Ecto neural progenitor cell (in vitro differentiated cells): ENCODE data around the gene YWHAB.

ENCODE experiments used
- DNase-seq: peaks from one replicate; pipeline ENCODE4 v3.0.0-alpha.2; 2018; ENCODE audit warnings: low spot score

Gene YWHAB

DNA sequence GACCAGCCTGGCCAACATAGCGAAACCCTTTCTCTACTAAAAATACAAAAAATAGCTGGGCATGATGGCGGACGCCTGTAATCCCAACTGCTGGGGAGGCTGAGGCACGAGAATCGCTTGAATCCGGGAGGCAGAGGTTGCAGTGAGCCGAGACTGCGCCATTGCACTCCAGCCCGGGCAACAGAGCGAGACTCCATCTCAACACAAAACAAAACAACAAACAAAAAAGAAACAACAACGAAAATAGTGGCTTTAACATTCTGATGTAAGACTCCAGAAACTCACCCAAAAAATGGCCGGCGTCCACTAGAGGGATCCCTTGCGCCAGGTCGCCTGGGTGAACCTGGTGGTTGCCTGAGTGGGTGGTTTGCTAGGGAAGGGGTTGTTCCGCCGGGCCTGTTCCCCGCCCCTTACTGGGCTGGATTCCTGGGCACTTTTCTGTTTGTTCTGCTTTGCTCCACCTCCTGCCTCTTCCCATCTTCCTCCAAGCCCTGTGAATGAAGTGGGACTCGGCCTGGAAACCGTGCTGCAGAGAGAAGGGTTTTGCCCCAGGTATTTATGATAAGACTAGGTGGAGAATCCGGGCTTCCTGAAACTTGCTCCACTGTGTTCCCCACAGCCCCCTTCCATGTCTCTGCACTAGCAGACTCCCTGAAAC, 25.9 kb downstream of the YWHAB start:
- peak; percentile 88 for DNase-seq

DNA sequence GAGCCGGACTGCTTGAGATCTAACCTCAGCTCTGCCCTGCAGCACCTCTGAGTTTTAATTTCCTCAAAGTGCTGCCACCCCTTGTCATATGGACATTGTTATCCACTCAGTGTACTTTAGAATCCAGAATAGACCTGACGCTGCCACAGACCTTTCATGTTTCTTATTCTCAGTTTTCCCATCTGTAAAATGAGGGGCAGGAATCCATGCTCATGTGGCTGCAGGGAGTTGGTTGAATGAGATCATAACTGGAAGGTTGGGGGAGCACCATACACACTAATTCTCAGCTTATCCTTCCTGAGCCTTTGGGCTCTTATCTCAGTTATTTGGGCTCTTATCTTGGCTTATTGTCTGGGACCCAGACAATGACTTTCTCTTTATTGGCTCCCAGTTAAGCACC, 26.7 kb downstream of the YWHAB start:
- no peak for DNase-seq

DNA sequence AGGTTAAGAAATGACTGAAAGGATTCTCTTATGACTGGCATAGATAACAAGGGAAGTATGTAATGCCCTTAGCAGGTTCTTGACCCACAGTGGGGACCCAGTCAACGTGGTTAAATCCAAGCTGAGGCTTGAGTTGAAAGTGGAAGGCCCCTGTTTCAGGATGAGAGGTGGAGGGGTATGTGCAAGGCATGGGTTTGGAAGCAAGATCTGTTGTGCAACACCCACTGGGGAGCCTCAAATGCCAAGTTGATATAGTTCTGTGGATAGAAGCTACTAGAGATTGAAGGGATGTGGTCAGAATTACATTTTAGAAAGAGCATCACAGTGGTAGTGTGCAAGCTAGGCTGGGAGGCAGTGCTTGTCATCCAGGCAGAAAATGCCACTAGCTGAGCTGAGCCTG, 29.4 kb downstream of the YWHAB start:
- DNase-seq, result no peak

DNA sequence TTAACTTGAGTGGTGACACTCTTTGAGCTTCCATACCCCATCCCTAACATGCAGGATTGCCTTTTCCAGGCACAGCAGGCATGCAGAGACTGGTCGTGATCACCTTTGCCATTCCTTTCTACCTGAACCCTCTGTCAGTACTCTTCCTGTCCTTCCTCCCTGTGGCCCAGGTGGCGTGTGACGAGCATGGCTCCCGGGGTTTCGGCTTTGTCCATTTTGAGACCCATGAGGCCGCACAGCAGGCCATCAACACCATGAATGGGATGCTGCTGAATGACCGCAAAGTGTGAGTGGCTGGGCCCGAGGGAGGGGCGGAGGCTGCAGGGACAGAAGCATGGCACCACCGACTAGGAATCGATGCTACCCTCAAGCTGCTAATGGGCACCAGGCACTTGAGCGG, 31.1 kb downstream of the YWHAB start:
- no peak for DNase-seq

DNA sequence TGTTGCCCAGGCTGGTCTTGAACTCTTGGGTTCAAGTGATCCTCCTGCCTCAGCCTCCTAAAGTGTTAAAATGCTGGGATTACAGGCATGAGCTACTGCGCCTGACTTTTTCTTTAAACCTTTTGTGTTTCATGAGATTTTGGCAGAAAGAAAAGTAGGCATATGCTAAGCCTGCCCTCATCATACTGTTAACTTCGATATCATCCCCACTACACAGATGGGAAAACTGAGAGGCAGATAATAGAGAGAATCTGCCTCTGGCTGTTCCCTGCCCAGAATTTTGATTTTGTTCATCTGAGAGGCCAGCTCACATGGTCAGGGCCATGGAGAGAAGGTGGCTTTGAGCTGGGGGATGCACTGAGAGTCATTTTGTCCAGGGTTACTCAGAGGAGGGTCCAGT, 31.9 kb downstream of the YWHAB start:
- DNase-seq, result no peak

DNA sequence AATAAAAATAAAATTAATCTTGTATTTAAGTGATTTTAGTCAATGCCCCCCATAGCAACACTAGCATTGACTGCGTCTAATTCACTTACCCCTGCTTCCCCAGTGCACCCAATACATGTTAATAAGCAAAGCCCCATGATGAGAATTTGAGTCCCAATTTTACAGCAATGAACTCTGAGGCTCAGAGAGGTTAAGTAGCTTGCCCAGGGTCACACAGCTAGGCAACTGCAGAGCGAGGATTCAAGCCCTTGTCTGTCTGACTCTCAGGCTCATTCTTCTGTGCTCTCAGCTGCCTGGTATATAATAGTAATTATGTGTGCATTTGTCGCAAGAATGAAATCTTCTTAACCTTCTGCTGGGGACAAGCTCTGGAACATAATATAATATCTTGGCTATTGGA, 32.8 kb downstream of the YWHAB start:
- DNase-seq, result no peak

DNA sequence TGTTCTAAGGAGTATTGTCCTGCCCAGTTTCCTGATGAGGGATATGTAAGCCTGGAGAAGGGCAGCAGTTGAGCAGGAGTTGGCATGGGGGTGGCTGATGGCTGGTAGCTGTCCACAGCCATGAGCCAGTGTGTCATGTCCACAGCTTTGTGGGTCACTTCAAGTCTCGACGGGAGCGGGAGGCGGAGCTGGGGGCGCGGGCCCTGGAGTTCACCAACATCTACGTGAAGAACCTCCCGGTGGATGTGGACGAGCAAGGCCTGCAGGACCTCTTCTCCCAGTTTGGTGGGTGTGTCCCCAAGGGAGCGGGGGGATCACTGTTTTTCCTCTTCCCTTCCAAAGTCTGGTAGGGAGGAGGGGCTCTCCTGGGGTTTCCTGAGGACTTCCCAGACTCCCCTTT, 33.3 kb downstream of the YWHAB start:
- DNase-seq, result no peak

DNA sequence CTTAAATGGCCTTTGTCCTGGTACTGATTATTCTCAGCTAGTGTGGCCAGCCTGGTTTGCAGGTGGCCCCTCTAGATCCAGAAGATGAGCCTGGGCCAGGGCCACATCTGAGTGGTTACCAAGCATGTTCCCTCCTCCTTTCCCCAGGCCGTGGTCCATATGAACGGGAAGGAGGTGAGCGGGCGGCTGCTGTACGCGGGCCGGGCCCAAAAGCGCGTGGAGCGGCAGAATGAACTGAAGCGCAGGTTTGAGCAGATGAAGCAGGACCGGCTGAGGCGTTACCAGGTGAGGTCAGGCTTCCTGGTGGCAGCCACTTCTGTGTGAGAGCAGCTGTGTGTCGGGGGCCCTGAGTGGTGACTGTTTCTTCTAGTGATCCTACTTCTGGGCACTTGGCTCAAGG, 35.9 kb downstream of the YWHAB start:
- no peak for DNase-seq

DNA sequence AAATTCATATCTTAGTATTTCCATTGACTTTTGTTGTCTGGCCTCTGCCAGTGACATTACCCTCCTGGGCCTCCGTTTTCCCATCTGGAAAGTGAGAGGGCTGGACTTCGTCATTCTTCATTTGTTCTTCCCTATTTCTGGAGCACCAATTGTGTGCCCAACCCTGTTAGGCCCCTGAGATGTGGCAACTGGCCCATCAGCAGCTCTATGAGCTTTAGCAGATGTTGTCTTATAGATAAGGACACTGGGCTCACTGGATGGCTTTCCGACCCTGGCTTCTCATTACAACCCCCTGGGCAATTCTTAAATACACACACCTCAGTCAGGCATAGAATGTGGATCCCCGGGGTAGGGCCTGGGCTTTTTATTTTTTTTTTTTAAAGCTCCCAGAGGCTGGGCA, 39.0 kb downstream of the YWHAB start:
- DNase-seq, result no peak

DNA sequence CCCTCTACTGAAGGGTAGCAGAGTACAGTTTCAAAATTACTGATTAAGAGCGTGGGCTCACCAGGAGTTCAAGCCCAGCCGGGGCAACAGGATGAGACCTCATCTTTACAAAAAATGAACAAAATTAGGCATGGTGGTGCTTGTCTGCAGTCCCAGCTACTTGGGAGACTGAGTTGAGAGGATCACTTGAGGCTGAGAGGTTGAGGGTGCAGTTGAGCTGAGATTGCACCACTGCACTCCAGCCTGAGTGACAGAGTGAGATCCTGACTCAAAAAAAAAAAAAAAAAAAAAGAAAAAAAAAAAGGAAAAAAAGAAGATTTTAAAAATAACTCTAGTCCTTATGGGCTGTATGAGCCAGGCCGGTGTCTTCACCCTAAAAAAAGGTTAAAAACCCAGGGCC, 43.1 kb downstream of the YWHAB start:
- no peak for DNase-seq

DNA sequence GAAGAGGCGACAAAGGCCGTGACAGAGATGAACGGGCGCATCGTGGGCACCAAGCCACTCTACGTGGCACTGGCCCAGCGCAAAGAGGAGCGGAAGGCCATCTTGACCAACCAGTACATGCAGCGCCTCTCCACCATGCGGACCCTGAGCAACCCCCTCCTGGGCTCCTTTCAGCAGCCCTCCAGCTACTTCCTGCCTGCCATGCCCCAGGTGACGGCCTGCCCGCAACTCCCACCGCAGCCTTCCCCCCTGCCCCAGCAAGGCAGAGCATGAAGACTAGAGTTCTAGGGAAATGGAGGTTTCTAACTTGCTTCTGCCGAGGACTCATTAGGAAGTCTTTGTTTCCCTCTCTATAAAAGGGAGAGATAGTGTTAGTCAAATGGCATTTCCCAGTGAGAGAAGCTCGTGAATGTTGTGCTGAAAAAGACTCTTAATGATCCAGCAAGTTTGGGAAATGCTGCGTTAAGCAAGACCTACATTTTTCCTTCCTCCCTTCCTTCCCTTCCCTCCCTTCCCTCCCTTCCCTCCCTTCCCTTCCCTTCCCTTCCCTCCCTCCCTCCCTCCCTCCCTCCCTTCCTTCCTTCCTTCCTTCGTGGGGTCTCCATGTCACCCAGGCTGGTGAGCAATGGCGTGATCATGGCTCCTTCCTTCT, 45.1 kb downstream of the YWHAB start:
- no peak for DNase-seq

DNA sequence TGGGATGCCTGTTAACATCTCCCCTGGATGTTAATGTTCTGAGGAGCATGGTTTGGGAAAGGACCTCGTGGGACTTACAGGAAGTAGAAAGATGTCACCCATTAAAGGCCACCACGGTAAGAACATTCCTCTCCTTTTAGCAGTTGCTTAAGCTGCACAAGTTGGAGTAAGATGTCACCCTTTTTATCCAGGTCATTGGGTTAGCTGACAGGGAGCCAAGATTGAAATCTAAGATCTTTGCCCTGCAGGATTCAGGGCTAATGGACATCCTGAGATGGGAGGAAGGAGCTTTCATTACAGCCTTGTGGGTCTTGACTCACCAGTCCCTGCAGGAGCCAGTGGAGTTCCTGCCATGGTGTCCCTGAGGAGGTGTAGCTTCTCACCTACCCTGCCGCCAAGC, 46.4 kb downstream of the YWHAB start:
- no peak for DNase-seq

DNA sequence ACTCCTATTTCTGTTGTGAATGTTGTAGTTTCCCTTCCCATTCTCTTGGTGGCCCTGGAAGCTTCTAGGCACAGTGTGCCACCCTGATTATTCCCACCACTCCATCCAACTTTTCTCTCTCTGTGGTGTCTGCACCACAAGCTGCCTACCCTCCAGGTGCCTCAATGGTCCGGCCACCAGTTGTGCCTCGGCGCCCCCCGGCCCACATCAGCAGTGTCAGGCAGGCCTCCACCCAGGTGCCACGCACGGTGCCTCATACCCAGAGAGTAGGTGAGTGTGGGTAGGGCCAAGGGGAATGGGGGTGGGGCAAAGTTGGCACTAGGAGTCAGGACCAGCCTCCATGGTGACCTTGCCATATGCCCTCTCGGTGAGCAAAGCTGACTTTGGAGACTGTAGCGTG, 47.4 kb downstream of the YWHAB start:
- no peak for DNase-seq

DNA sequence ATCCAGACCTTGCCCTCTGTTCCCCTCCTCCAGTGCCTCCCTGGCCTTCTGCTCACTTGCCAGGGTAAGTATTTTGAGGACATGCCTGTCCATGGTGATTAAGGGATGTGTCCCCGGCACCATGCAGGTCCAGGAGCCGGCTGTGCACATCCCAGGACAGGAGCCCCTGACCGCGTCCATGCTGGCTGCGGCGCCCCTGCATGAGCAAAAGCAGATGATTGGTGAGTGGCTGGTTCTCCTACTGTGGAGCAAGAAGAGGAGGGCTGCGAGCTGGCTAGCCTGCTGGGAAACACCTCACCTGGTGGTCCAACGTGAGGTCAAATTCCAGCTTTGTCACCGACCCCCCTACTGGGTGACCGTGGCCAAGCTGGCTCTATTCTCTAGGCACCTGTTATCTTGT, 51.0 kb downstream of the YWHAB start:
- DNase-seq, result no peak

DNA sequence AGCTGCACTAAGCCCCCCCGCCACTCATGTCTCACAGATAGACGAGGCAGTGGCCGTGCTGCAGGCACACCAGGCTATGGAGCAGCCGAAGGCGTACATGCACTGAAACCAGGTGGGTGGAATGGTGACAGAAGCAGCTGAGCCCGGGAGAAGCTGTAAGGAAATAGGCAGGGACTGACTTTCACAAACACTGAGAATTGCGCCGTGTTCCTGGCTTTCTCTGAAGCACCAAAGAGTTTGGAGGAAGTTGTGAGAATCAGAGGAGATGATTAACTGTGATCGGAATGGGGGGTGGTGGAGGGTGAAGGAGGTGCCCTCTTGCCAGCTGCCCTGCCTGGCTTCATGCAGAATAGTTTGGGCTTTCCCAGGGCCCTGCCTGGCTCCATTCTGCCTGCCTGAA, 53.1 kb downstream of the YWHAB start:
- no peak for DNase-seq

DNA sequence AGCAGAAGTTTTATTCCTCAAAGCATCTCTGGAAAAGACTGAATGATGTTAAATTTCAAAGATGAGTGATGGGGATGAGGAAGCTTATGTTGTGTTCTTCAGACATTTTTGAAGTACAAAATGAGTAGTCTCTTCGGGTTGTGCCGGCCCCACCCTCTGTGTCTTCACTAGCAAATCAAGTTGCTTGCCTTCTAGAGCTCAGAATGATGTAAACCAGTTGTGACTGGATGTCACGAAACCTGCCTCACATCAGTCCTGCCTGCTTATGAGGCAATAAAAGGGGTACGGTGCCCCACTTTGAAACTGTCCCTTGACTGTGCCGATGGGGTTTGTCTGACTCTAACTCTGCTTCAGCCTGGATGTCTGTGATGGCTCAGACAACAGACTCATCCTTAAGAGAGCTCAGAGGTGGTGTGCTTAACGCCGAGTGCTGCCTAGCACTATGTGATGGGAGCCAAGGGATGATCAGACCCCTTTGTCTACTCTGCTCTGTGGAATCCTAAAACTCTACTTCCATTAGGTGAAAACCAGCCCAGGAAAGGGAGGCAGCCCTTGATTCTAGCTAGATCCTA, 55.7 kb downstream of the YWHAB start:
- DNase-seq, result no peak

DNA sequence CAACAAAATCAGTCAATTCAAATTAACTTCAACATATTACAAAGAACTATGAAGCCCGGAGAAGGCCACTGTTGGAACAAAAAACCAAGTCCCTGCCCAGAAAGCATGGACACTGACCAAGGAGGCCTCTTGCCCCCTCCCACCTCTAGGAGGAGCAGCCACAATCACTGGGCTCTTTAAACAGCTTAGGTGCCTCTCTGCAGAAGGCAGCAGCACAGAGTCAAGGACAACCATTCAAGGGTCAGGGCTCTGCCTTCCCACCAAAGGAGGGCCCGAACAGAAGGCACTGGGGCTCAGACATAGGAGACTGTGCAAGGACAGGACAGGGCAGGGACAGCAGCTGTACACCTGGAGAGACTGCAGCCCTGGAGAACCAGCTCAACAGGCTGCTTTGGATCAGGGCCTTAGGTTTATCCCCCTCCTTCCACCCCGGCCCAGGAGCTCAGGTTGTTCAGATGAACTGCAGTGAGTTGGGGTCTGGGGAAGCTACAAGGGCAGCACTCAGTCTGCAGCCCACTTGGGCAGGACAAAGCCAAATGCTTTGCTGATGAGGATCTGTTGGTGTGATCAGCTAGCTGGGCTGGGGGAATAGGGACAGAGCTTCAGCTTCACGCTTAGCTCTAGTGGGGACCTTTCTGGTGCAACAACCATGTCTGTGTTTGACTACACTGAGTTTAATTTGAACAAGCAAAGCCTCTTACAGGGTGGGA, 56.9 kb downstream of the YWHAB start:
- DNase-seq, result no peak

DNA sequence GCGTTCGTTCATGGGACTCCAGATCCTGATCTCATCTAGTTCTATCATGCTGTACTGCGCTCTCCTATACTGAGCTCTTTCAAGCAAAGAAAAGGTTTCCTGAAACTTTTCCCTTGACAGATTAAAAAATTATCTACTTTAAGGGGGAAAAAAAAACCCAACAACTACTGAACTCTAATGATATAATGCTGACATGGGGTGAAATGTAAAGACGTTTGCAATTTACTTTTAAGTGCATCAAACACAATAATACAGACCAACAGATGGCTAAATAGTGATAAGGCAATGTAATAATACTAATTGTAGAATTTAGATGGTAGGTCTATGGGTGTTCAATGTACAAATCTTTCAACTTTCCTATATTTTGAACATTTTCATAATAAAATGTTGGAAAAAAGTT, 58.3 kb downstream of the YWHAB start:
- no peak for DNase-seq

DNA sequence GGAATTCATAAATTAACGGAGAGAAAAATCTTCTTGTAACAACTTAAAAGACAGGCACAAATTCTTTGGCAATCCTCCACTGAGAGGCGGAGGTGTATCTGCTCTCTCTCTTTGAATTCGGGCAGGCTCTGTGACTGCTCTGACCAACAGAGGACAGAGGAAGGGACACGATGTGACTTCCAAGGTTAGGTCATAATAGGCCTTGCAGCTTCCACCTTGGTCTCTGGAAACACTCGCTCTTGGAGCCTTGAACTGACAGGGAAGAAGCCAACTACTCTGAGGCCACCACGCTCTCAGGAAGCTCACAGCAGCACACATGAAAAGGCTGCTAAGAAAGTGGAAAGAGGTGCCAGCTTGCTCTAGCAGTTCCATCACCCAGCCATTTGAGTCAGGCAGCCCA, 59.8 kb downstream of the YWHAB start:
- DNase-seq, result no peak

DNA sequence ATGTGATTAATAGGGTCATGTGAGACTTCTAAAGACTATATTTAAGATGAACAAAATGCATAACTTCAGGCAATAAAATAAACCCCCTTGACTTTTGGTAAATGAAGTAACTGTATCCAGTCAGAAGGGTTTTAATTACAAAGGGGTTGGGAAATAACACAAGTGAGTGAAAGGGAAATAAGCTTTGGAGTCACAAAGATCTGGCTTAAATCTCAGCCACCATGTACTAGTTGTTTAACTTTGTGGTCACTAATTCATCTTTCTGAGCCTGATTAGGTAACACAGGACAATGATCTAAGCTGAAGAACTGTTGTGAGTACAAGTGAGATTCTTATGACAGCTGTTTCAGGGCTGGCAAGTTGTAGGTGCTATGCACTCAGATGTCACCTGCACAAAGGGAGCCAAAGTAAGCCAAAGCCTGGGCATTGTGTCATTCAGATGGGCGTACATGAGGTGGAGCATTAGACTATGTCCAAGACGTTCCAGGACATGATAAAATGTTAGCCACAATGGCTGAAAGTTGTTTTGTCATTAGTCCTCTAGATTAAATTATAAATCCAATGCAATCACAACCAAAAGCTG, 60.9 kb downstream of the YWHAB start:
- no peak for DNase-seq

DNA sequence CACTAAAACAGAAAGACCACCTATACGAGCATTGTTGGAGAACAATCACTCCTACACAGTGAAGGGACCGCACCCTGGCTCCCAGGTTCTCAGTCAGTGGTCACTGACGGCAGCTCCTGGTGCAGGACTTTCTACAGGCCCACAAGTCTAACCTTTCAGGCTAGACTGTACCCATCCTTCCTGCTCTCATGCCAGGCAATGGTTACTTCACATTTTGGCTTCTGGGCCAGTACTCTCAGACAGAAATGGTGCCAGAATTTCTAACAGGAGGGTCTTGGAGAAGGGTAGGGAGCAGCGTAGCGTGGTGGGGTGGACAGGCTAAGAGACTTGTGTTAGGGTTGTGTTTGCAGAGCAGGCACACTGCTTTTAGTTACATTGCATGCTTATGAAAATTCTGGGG, 62.6 kb downstream of the YWHAB start:
- DNase-seq, result no peak

DNA sequence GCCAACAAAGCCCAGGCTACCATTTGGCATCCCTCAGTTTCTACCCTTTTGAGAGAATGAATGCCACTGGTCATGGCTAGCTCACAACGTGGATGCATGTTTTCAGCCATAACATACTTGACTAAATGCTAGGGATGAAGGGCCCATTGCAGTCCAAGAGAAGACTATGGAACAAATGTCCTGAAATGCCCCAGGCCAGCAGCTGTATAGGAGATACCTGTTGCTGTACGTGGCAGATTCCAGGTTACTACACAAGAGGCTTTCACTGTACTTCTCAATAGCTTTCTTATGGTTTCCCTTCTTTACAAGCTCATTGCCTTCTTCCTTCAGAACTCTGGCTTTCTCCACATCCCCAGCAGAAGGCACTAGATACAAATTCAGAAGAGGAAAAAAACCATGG, 63.0 kb downstream of the YWHAB start:
- no peak for DNase-seq

DNA sequence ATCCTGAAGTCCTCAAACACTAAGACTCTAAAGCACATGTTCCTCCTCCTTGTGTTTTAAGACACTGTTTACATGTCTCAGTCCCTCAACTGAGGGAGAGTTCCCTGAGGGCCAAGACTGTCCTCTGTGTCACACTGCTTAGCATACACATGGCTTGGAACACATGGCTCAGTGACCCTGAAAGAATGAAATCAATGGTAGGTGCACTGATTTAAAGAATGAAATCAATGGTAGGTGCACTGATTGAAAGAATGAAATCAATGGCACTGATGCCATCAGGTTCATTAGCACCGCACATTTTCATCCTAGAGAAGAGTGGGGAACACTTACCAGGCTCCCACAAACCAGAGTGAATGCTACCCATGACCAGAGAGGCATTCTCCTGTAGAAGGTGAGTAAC, 64.9 kb downstream of the YWHAB start:
- DNase-seq, result no peak
